ENCODE results near the gene WDR1. TPM values are rescaled to one million over a fixed set of nuclear protein-coding genes. Genes with fewer than 3 reads are reported as not detected.

WDR1 gene
- total RNA-seq, 5 donors from 2014 or later (not counting 1 experiment from before 2014, with no cell fraction given): 268 to 308 (median 304) TPM

DNA sequence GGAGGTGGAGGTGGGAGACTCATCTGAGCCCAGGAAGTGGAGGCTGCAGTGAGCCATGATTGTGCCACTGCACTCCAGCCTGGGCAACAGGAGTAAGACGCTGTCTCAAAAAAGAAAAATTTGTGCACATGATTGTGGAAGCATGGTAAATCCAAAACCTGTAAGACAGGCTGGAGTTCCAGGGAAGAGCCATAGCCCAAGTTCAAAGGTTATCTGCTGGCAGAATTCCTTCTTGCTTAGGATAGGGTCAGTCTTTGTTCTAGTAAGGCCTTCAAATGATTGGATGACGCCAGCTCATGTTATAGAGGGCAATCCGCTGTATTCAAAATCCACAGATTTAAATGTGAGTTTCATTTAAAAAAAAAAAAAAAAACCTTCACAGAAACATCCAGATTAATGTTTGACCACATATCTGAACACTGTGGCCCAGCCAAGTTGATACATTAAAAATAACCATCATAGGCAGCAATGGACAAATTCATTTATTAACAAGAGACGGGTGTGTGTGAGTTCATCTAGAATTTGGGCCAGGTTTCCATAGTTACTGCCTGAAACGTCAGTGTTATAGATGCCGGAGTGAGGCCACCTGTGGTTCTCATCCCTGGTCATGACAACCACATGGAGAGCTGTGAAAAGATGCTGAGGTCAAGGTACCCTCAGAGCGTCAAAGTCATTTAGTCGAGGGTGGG lies 60.1 kb downstream of the WDR1 start:
- WGBS (ENCODE audit: insufficient coverage): 95% methylated on average over 5 of the region's 8 CpGs
- no peak overlapping the region for H3K4me3 Mint-ChIP-seq
- no peak overlapping the region for H3K4me3 ChIP-seq (ENCODE audit: control insufficient read depth in 1 of 2, extremely low read depth in 1 of 2, low read length in 1 of 2)
- H3K36me3 Mint-ChIP-seq: peaks cover 45% of the 10 kb centered on the region
- no peak overlapping the region for H3K27ac ChIP-seq (ENCODE audit: low read length)
- no peaks in the 10 kb centered on the region for H3K9me3 Mint-ChIP-seq
- H3K27ac Mint-ChIP-seq: no peak overlapping the region
- H3K4me1 ChIP-seq (ENCODE audit: control insufficient read depth in 1 of 2, extremely low read depth in 1 of 2, insufficient read depth in 2 of 2, low read length in 2 of 2): no peaks in the 10 kb centered on the region
- no peaks in the 10 kb centered on the region for H3K9me3 ChIP-seq
- H3K27me3 Mint-ChIP-seq: no peaks in the 10 kb centered on the region
- no peaks in the 10 kb centered on the region for H3K27me3 ChIP-seq (replicated peaks in 1 of 2; ENCODE audit: control insufficient read depth in 2 of 2, extremely low read depth in 1 of 2, insufficient read depth in 2 of 2, low read length in 1 of 2)
- POLR2A ChIA-PET: no interaction called here
- CTCF ChIA-PET: interaction anchor here in 1 of 2 donors (0.7 kb wide), 1 partner anchor 347 kb away, joined by 8 read pairs; no protein-coding TSS in a partner anchor
- ATAC-seq (replicated peaks in 1 of 4): no peak
- H3K36me3 ChIP-seq (ENCODE audit: control insufficient read depth in 2 of 2, extremely low read depth in 1 of 2, insufficient read depth in 1 of 2, low read length in 1 of 2): peaks cover 0 to 8% of the 10 kb centered on the region in 2 donors
- DNase-seq: no peak
- peaks cover 0 to 12% (median 0%) of the 10 kb centered on the region in 3 donors for H3K4me1 Mint-ChIP-seq

DNA sequence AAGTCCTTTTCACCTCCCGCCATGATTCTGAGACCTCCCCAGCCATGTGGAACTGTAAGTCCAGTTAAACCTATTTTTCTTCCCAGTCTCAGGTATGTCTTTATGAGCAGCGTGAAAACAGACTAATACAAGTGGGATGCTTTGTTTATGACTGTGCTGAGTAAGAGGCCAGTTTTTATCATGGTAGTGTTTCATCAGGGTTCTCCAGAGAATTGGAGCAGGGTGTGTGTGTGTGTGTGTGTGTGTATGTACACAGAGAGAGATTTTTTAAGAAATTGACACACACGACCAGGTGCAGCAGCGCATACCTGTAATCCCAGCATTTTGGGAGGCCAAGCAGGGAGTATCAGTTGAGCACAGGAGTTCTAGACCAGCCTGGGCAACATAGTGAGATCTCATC lies 60.7 kb downstream of the WDR1 start:
- no peak for DNase-seq
- ChIA-PET CTCF (interaction anchor here in 1 of 2 donors (0.7 kb wide), 1 partner anchor 348 kb away, joined by 8 read pairs; no protein-coding TSS in a partner anchor), POLR2A (no interaction called here)
- peaks cover 0 to 3% of the 10 kb centered on the region in 2 donors for H3K36me3 ChIP-seq (ENCODE audit: control insufficient read depth in 2 of 2, extremely low read depth in 1 of 2, insufficient read depth in 1 of 2, low read length in 1 of 2)
- H3K4me1 ChIP-seq (ENCODE audit: control insufficient read depth in 1 of 2, extremely low read depth in 1 of 2, insufficient read depth in 2 of 2, low read length in 2 of 2): no peaks in the 10 kb centered on the region
- peaks cover 40% of the 10 kb centered on the region for H3K36me3 Mint-ChIP-seq
- no peak for ATAC-seq (replicated peaks in 1 of 4)
- no peaks in the 10 kb centered on the region for H3K9me3 Mint-ChIP-seq
- no peak overlapping the region for H3K4me3 ChIP-seq (ENCODE audit: control insufficient read depth in 1 of 2, extremely low read depth in 1 of 2, low read length in 1 of 2)
- H3K27ac ChIP-seq (ENCODE audit: low read length): no peak overlapping the region
- peaks cover 0 to 12% (median 0%) of the 10 kb centered on the region in 3 donors for H3K4me1 Mint-ChIP-seq
- H3K27me3 Mint-ChIP-seq: no peaks in the 10 kb centered on the region
- H3K9me3 ChIP-seq: no peaks in the 10 kb centered on the region
- no peak overlapping the region for H3K4me3 Mint-ChIP-seq
- no peaks in the 10 kb centered on the region for H3K27me3 ChIP-seq (replicated peaks in 1 of 2; ENCODE audit: control insufficient read depth in 2 of 2, extremely low read depth in 1 of 2, insufficient read depth in 2 of 2, low read length in 1 of 2)
- 100% methylated on average over 1 of the region's 4 CpGs for WGBS (ENCODE audit: insufficient coverage)
- no peak overlapping the region for H3K27ac Mint-ChIP-seq

DNA sequence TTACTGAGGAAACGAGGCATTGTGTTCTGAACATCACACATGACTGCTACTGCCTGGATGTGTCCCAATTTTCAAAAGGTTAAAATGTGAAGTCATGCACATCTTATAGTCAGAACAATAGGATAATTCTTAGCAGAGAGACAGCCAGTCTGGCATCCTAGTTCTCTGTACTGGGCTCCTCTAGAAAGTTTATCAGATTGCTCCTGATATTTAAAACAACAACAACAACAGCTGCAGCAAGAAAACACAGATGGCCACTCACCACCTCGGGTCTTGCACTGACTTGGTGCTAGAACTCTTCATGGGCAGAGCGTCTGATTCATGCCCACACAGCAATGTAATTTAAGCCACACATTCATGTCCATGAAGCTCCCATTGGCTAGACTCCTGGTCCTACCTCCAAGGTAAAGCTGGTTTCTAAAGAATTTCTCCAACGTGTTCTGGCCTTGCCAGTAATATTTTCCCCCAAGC lies 62.0 kb downstream of the WDR1 start:
- Mint-ChIP-seq H3K4me1 (peaks cover 0 to 12% (median 0%) of the 10 kb centered on the region in 3 donors), H3K36me3 (peaks cover 45% of the 10 kb centered on the region), H3K4me3 (no peak overlapping the region), H3K27ac (no peak overlapping the region), H3K9me3 (no peaks in the 10 kb centered on the region), H3K27me3 (no peaks in the 10 kb centered on the region)
- ChIA-PET CTCF (no interaction called here), POLR2A (no interaction called here)
- Histone ChIP-seq H3K36me3 (ENCODE audit: control insufficient read depth in 2 of 2, extremely low read depth in 1 of 2, insufficient read depth in 1 of 2, low read length in 1 of 2) (peaks cover 0 to 6% of the 10 kb centered on the region in 2 donors), H3K4me3 (ENCODE audit: control insufficient read depth in 1 of 2, extremely low read depth in 1 of 2, low read length in 1 of 2) (no peak overlapping the region), H3K27ac (ENCODE audit: low read length) (no peak overlapping the region), H3K27me3 (replicated peaks in 1 of 2; ENCODE audit: control insufficient read depth in 2 of 2, extremely low read depth in 1 of 2, insufficient read depth in 2 of 2, low read length in 1 of 2) (no peaks in the 10 kb centered on the region), H3K9me3 (no peaks in the 10 kb centered on the region), H3K4me1 (ENCODE audit: control insufficient read depth in 1 of 2, extremely low read depth in 1 of 2, insufficient read depth in 2 of 2, low read length in 2 of 2) (no peaks in the 10 kb centered on the region)
- no peak for ATAC-seq (replicated peaks in 1 of 4)
- no peak for DNase-seq
- WGBS (ENCODE audit: insufficient coverage): 81% methylated on average over 2 of the region's 4 CpGs

DNA sequence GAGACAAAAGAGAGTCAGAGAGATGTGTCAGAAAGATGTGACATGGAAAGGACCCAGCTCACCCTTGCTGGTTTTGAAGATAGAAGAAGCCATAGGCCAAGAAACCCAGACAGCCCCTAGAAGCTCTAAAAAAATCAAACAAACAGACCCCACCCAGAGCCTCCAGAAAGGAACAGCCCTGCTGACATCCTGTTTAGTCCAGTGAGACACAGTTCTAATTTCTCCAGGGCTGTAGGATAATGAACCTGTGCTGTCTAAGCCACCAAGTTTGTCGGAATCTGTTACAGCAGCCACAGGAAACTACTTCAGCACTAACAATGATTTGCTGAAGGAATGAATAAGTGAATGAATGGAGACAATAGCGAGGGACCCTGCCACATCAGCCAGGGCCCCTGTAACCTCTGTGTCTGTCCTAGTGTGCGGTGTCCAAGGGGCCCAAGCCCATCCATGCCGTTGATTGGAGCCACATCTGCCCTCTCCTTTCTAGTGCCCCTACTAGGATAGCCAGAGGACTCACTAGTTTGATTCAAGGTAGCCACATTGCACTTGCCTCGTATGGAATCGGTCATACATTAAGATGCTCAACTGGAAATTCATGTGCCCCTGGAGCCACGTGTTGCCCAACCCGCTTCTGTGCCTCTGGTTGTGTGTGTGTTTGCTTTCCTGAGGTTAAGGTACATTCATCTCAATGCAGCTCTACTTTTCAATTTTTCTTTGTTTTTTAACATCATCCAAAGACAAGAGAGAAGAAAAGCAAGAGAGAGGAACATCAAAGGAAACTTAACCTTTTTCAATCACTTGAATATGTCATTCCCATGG lies 62.8 kb downstream of the WDR1 start:
- Mint-ChIP-seq H3K4me1 (peaks cover 0 to 17% (median 2%) of the 10 kb centered on the region in 3 donors), H3K36me3 (peaks cover 46% of the 10 kb centered on the region), H3K9me3 (no peaks in the 10 kb centered on the region), H3K4me3 (no peak overlapping the region), H3K27ac (no peak overlapping the region), H3K27me3 (no peaks in the 10 kb centered on the region)
- 89% methylated on average over 2 of the region's 8 CpGs for WGBS (ENCODE audit: insufficient coverage)
- CTCF ChIA-PET: no interaction called here
- ATAC-seq (replicated peaks in 1 of 4): no peak
- POLR2A ChIA-PET: interaction anchor here (0.5 to 0.6 kb wide), 2 partner anchors 14 to 92 kb away, joined by 3 read pairs; no protein-coding TSS in a partner anchor
- no peaks in the 10 kb centered on the region for H3K4me1 ChIP-seq (ENCODE audit: control insufficient read depth in 1 of 2, extremely low read depth in 1 of 2, insufficient read depth in 2 of 2, low read length in 2 of 2)
- no peaks in the 10 kb centered on the region for H3K27me3 ChIP-seq (replicated peaks in 1 of 2; ENCODE audit: control insufficient read depth in 2 of 2, extremely low read depth in 1 of 2, insufficient read depth in 2 of 2, low read length in 1 of 2)
- no peak for DNase-seq
- H3K27ac ChIP-seq (ENCODE audit: low read length): no peak overlapping the region
- H3K36me3 ChIP-seq (ENCODE audit: control insufficient read depth in 2 of 2, extremely low read depth in 1 of 2, insufficient read depth in 1 of 2, low read length in 1 of 2): peaks cover 0 to 6% of the 10 kb centered on the region in 2 donors
- no peaks in the 10 kb centered on the region for H3K9me3 ChIP-seq
- no peak overlapping the region for H3K4me3 ChIP-seq (ENCODE audit: control insufficient read depth in 1 of 2, extremely low read depth in 1 of 2, low read length in 1 of 2)

DNA sequence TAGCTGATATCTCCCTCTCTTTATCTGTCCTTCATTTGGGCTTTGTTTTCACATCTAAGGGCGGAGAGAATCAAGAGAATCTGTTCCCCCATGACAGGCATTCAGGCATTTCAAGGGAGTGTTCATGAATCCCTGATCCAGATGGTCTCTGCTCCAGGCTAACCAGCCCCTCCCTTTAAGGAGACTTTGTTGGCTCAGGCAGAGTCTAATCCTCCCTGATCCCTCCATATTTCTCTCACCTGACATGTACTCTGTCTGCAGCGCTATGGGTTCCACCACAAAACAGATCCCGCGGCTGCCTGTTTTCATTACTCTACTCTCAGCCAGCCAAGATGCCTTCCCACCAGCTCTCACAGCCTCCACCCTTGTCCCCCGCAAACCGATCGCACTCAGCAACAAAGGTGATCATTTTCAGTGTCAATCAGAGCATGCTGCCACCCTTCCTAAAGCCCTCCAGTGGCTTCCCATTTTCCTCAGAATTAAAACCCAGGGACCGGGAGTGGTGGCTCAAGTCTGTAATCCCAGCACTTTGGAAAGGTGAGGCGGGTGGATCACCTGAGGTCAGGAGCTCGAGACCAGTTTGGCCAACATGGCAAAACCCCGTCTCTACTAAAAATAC lies 65.0 kb downstream of the WDR1 start:
- ATAC-seq (replicated peaks in 1 of 4) (no peak), DNase-seq (no peak)
- Mint-ChIP-seq H3K4me3 (no peak overlapping the region), H3K27ac (no peak overlapping the region), H3K36me3 (peaks cover 34% of the 10 kb centered on the region), H3K4me1 (peaks cover 8 to 17% (median 12%) of the 10 kb centered on the region in 3 donors), H3K27me3 (no peaks in the 10 kb centered on the region), H3K9me3 (no peaks in the 10 kb centered on the region)
- CTCF ChIA-PET: no interaction called here
- Histone ChIP-seq H3K4me1 (ENCODE audit: control insufficient read depth in 1 of 2, extremely low read depth in 1 of 2, insufficient read depth in 2 of 2, low read length in 2 of 2) (peaks cover 0 to 2% of the 10 kb centered on the region in 2 experiments), H3K27ac (ENCODE audit: low read length) (no peak overlapping the region), H3K36me3 (ENCODE audit: control insufficient read depth in 2 of 2, extremely low read depth in 1 of 2, insufficient read depth in 1 of 2, low read length in 1 of 2) (peaks cover 0 to 3% of the 10 kb centered on the region in 2 donors), H3K27me3 (replicated peaks in 1 of 2; ENCODE audit: control insufficient read depth in 2 of 2, extremely low read depth in 1 of 2, insufficient read depth in 2 of 2, low read length in 1 of 2) (no peaks in the 10 kb centered on the region), H3K4me3 (ENCODE audit: control insufficient read depth in 1 of 2, extremely low read depth in 1 of 2, low read length in 1 of 2) (no peak overlapping the region), H3K9me3 (no peaks in the 10 kb centered on the region)
- POLR2A ChIA-PET: no interaction called here
- 95% methylated on average over 11 of the region's 11 CpGs for whole genome bisulfite sequencing (ENCODE audit: insufficient coverage)

DNA sequence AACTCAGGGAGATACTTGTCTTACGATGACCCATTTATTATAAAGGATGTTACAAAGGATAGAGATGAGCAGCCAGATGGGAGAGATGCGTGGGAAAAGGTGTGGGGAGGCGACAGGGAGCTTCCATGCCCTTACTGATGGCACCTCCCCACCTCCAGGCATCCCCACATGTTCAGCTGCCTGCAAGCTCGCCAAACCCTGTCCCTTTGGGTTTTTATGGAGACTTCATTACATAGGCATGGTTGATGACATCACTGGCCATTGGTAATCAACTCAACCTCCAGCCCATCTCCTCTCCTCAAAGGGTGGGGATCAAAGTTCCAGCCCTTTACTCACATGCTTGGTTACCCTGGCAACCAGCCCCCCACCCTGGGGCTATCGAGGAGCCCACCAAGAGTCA lies 65.9 kb downstream of the WDR1 start:
- CTCF ChIA-PET: no interaction called here
- Histone ChIP-seq H3K27me3 (replicated peaks in 1 of 2; ENCODE audit: control insufficient read depth in 2 of 2, extremely low read depth in 1 of 2, insufficient read depth in 2 of 2, low read length in 1 of 2) (no peaks in the 10 kb centered on the region), H3K4me1 (ENCODE audit: control insufficient read depth in 1 of 2, extremely low read depth in 1 of 2, insufficient read depth in 2 of 2, low read length in 2 of 2) (peaks cover 0 to 2% of the 10 kb centered on the region in 2 experiments), H3K36me3 (ENCODE audit: control insufficient read depth in 2 of 2, extremely low read depth in 1 of 2, insufficient read depth in 1 of 2, low read length in 1 of 2) (peaks cover 0 to 3% of the 10 kb centered on the region in 2 donors), H3K4me3 (ENCODE audit: control insufficient read depth in 1 of 2, extremely low read depth in 1 of 2, low read length in 1 of 2) (no peak overlapping the region), H3K27ac (ENCODE audit: low read length) (no peak overlapping the region), H3K9me3 (no peaks in the 10 kb centered on the region)
- POLR2A ChIA-PET: interaction anchor here in 1 of 2 donors (0.6 kb wide), 1 partner anchor 1606 kb away, joined by 4 read pairs; no protein-coding TSS in a partner anchor
- WGBS (ENCODE audit: insufficient coverage): 80% methylated on average over 2 of the region's 5 CpGs
- Mint-ChIP-seq H3K27me3 (no peaks in the 10 kb centered on the region), H3K4me3 (no peak overlapping the region), H3K27ac (no peak overlapping the region), H3K9me3 (no peaks in the 10 kb centered on the region), H3K36me3 (peaks cover 26% of the 10 kb centered on the region), H3K4me1 (peaks cover 8 to 17% (median 12%) of the 10 kb centered on the region in 3 donors)
- no peak for ATAC-seq (replicated peaks in 1 of 4)
- DNase-seq: no peak

Measured in T-cell (primary cell).